ENCODE results near the gene SEMA5B.

The SEMA5B gene

GRCh38 chr3:122917412-122917811, 110.2 kb downstream of the SEMA5B start:
- TF ChIP-seq KLF8 (tag by site-specific recombination; IDR thresholded peaks at IDR 0.05) (no peak), ZNF354C (tag by site-specific recombination; IDR thresholded peaks at IDR 0.05; ENCODE audit: borderline replicate concordance, low read depth) (no peak), ZFP3 (tag by site-specific recombination; IDR thresholded peaks at IDR 0.05; ENCODE audit: low read depth) (no peak), ZNF394 (tag by site-specific recombination; IDR thresholded peaks at IDR 0.05; ENCODE audit: borderline replicate concordance) (no peak), ZNF221 (tag by site-specific recombination; IDR thresholded peaks at IDR 0.05; ENCODE audit: borderline replicate concordance) (no peak), GFI1B (tag by site-specific recombination; IDR thresholded peaks at IDR 0.05) (no peak), ZNF560 (tag by site-specific recombination; IDR thresholded peaks at IDR 0.05; ENCODE audit: borderline replicate concordance) (no peak), ZNF341 (tag by site-specific recombination; IDR thresholded peaks at IDR 0.05; ENCODE audit: low read depth) (no peak), ZNF404 (tag by site-specific recombination; IDR thresholded peaks at IDR 0.05) (no peak), ZNF248 (tag by site-specific recombination; IDR thresholded peaks at IDR 0.05) (no peak), GLIS2 (tag by site-specific recombination; IDR thresholded peaks at IDR 0.05) (no peak)
- Histone ChIP-seq H3K4me3 (ENCODE audit: low read depth, low read length) (no peak overlapping the region), H3K36me3 (ENCODE audit: control insufficient read depth in 2 of 2, insufficient read depth in 1 of 2, low read length in 2 of 2) (no peaks in the 10 kb centered on the region), H3K4me1 (ENCODE audit: control insufficient read depth, insufficient read depth, low read length) (no peaks in the 10 kb centered on the region), H3K9me3 (ENCODE audit: control insufficient read depth, insufficient read depth, low read depth, low read length) (no peaks in the 10 kb centered on the region), H3K27ac (ENCODE audit: extremely low read depth, low read depth, low read length) (no peak overlapping the region)
- CTCF ChIA-PET = interaction anchor here (1.1 kb wide), 1 partner anchor 25 kb away, joined by 3 read pairs; no protein-coding TSS in a partner anchor
- POLR2A ChIA-PET = no interaction called here

DNA sequence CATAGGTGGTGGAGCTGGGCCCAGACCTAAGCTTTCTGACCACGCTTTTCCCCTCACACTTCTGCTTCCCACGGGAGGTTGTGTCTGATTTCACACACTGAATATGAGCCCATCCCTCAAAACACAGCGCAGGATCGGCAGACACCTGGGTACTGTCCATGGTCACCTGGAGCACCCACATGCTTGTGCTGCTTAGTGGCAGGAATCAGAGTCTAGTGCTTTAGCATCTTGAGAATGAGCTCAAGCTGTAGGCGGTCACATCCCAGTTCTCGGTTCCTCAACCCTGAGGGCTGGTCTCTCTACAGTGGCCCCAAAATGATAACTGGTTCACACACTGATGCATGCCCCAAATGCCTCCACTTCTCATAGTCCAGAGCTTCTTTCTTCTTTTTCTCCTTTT, 111.0 kb downstream of the SEMA5B start:
- CTCF ChIA-PET = no interaction called here
- Histone ChIP-seq H3K27ac (ENCODE audit: extremely low read depth, low read depth, low read length) (no peak overlapping the region), H3K4me3 (ENCODE audit: low read depth, low read length) (no peak overlapping the region), H3K4me1 (ENCODE audit: control insufficient read depth, insufficient read depth, low read length) (no peaks in the 10 kb centered on the region), H3K9me3 (ENCODE audit: control insufficient read depth, insufficient read depth, low read depth, low read length) (no peaks in the 10 kb centered on the region), H3K36me3 (ENCODE audit: control insufficient read depth in 2 of 2, insufficient read depth in 1 of 2, low read length in 2 of 2) (no peaks in the 10 kb centered on the region)
- POLR2A ChIA-PET = no interaction called here
- TF ChIP-seq, protein P1, sequence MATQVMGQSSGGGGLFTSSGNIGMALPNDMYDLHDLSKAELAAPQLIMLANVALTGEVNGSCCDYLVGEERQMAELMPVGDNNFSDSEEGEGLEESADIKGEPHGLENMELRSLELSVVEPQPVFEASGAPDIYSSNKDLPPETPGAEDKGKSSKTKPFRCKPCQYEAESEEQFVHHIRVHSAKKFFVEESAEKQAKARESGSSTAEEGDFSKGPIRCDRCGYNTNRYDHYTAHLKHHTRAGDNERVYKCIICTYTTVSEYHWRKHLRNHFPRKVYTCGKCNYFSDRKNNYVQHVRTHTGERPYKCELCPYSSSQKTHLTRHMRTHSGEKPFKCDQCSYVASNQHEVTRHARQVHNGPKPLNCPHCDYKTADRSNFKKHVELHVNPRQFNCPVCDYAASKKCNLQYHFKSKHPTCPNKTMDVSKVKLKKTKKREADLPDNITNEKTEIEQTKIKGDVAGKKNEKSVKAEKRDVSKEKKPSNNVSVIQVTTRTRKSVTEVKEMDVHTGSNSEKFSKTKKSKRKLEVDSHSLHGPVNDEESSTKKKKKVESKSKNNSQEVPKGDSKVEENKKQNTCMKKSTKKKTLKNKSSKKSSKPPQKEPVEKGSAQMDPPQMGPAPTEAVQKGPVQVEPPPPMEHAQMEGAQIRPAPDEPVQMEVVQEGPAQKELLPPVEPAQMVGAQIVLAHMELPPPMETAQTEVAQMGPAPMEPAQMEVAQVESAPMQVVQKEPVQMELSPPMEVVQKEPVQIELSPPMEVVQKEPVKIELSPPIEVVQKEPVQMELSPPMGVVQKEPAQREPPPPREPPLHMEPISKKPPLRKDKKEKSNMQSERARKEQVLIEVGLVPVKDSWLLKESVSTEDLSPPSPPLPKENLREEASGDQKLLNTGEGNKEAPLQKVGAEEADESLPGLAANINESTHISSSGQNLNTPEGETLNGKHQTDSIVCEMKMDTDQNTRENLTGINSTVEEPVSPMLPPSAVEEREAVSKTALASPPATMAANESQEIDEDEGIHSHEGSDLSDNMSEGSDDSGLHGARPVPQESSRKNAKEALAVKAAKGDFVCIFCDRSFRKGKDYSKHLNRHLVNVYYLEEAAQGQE (tag by site-specific recombination; IDR thresholded peaks at IDR 0.05) = peak; percentile 31; the same call in 1 of the 2 replicates
- TF ChIP-seq ZNF391 (tag by site-specific recombination; IDR thresholded peaks at IDR 0.05; ENCODE audit: borderline replicate concordance, low read depth) (no peak), ZNF404 (tag by site-specific recombination; IDR thresholded peaks at IDR 0.05) (no peak), ZNF747 (tag by site-specific recombination; IDR thresholded peaks at IDR 0.05) (no peak)

DNA sequence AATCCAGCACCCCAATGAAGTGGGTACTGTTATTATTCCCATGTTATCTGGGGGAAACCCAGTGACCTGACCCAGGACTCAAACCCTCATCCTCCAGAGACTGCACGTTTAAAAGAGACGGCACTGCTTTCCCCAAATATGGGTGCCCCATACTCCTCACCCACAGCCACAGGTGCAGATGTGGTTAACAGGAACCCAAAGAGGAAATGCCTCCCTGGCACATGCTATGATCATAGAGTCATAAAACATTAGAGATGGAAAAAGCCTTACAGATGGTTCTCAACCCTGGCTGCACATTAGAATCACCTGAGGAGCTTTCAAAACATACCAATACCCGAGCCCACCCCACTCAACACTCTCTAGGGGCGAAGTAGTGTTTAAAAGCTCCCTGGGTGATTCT, 111.5 kb downstream of the SEMA5B start:
- H3K27ac ChIP-seq (ENCODE audit: extremely low read depth, low read depth, low read length) = no peak overlapping the region
- H3K4me1 ChIP-seq (ENCODE audit: control insufficient read depth, insufficient read depth, low read length) = no peaks in the 10 kb centered on the region
- CTCF ChIA-PET = no interaction called here
- H3K36me3 ChIP-seq (ENCODE audit: control insufficient read depth in 2 of 2, insufficient read depth in 1 of 2, low read length in 2 of 2) = no peaks in the 10 kb centered on the region
- H3K4me3 ChIP-seq (ENCODE audit: low read depth, low read length) = no peak overlapping the region
- POLR2A ChIA-PET = no interaction called here
- no peaks in the 10 kb centered on the region for H3K9me3 ChIP-seq (ENCODE audit: control insufficient read depth, insufficient read depth, low read depth, low read length)
- TF ChIP-seq ZNF571 (tag by site-specific recombination; IDR thresholded peaks at IDR 0.05) (no peak), ZNF792 (tag by site-specific recombination; IDR thresholded peaks at IDR 0.05) (no peak), ZNF221 (tag by site-specific recombination; IDR thresholded peaks at IDR 0.05; ENCODE audit: borderline replicate concordance) (no peak), ZNF555 (tag by site-specific recombination; conservative IDR thresholded peaks at IDR 0.05) (no peak), ZNF596 (tag by site-specific recombination; IDR thresholded peaks at IDR 0.05) (no peak), ZNF658 (tag by site-specific recombination; IDR thresholded peaks at IDR 0.05) (no peak), ZNF362 (tag by site-specific recombination; IDR thresholded peaks at IDR 0.05) (no peak), ZNF239 (tag by site-specific recombination; IDR thresholded peaks at IDR 0.05) (no peak), ZNF639 (tag by site-specific recombination; IDR thresholded peaks at IDR 0.05) (no peak), ZNF112 (tag by site-specific recombination; IDR thresholded peaks at IDR 0.05) (no peak), ZNF214 (tag by site-specific recombination; IDR thresholded peaks at IDR 0.05; ENCODE audit: borderline replicate concordance) (no peak), ZNF488 (tag by site-specific recombination; IDR thresholded peaks at IDR 0.05) (no peak), GFI1B (tag by site-specific recombination; IDR thresholded peaks at IDR 0.05) (no peak), ZNF169 (tag by site-specific recombination; IDR thresholded peaks at IDR 0.05) (no peak), ZNF747 (tag by site-specific recombination; IDR thresholded peaks at IDR 0.05) (no peak)

Measured in HEK293 (cell line).